AG04450 (cell line): ENCODE measurements around the gene PET100. TPM values are rescaled to one million over a fixed set of nuclear protein-coding genes. Genes with fewer than 3 reads are reported as not detected.

Experiments
- CTCF ChIA-PET: fragments of 300-600, 350-600 bp; formaldehyde crosslinking; extraction: SDS; loops from one replicate; lab custom pipeline; 2022; ENCODE audit warnings: antibody characterized with exemption, inconsistent platforms; lab: Charles Lee
- POLR2A ChIA-PET: fragments of 350-600 bp; formaldehyde crosslinking; extraction: SDS; loops from one replicate; lab custom pipeline; 2021; ENCODE audit warnings: antibody characterized with exemption, inconsistent platforms; lab: Yijun Ruan, JAX
- DNase-seq: peaks from one replicate; pipeline ENCODE4 v3.0.0-alpha.2; 2011; ENCODE audit warnings: low read depth, low spot score
- H3K27ac ChIP-seq: one replicate; pipeline ENCODE4 v1.5.1; 2012; ENCODE audit warnings: low read depth, low read length, control low read depth
- H3K27me3 ChIP-seq: one replicate; pipeline ENCODE4 v1.6.0; 2012; ENCODE audit warnings: low read length; ENCODE audit not compliant: control insufficient read depth, insufficient read depth
- H3K4me3 ChIP-seq: 2 replicates; pipeline ENCODE4 v1.5.1; 2011; ENCODE audit warnings: mild to moderate bottlenecking, low read depth, low read length, control low read depth
- H3K9me3 ChIP-seq: 2 replicates; pipeline ENCODE4 v1.5.1; 2012; ENCODE audit warnings: low read length; ENCODE audit not compliant: control insufficient read depth, insufficient read depth
- CTCF ChIP-seq: IDR thresholded peaks from 2 replicates; pipeline ENCODE4 v1.5.1; 2011; ENCODE audit warnings: low read depth, low read length, control low read depth, inconsistent platforms
- polyA plus RNA-seq: library from polyadenylated mRNA; depleted of rRNA; stranded (reverse); fragments of >200 nt; gene quantifications from 2 replicates; pipeline ENCODE4 v1.2.3, GENCODE V29; 2011

The PET100 gene
- polyA plus RNA-seq, 1 experiment: 46.7 TPM

GRCh38 chr19:7663706-7664105 lies 34.1 kb downstream of the PET100 start:
- POLR2A ChIA-PET: interaction anchor here (0.6 to 1.2 kb wide), 2 partner anchors 34 to 532 kb away, joined by 3 read pairs; partner anchors contain the start of gene PET100
- no peak overlapping the region for H3K4me3 ChIP-seq
- H3K27ac ChIP-seq: no peak overlapping the region
- CTCF ChIA-PET: interaction anchor here (2.5 to 2.7 kb wide), 2 partner anchors 12 to 17 kb away, joined by 7 to 13 read pairs; partner anchors contain the start of gene TRAPPC5
- peaks cover 8% of the 10 kb centered on the region for H3K27me3 ChIP-seq
- no peaks in the 10 kb centered on the region for H3K9me3 ChIP-seq
- TF ChIP-seq CTCF: no peak
- no peak for DNase-seq

GRCh38 chr19:7665076-7665475 lies 35.5 kb downstream of the PET100 start:
- ChIA-PET POLR2A (no interaction called here), CTCF (interaction anchor here (0.8 to 2.7 kb wide), 4 partner anchors 13 to 135 kb away, joined by 3 to 13 read pairs (median 8); partner anchors contain the start of gene TRAPPC5)
- no peak for TF ChIP-seq CTCF
- Histone ChIP-seq H3K27me3 (peaks cover 9% of the 10 kb centered on the region), H3K9me3 (no peaks in the 10 kb centered on the region), H3K4me3 (no peak overlapping the region), H3K27ac (no peak overlapping the region)
- DNase-seq: peak; percentile 46

- H3K27ac ChIP-seq: no peak within 1 kb of the TSS
- H3K9me3 ChIP-seq: peaks cover under 1% of the 10 kb centered on the region; the same call in 1 of the 2 replicates
- no peak within 1 kb of the TSS for H3K4me3 ChIP-seq
- DNase-seq: no peak
- ChIA-PET POLR2A (no interaction called here), CTCF (interaction anchor here (0.9 kb wide), 1 partner anchor 12 kb away, joined by 4 read pairs; the partner anchor contains the start of gene TRAPPC5)
- peaks cover 18% of the 10 kb centered on the region for H3K27me3 ChIP-seq
- TF ChIP-seq CTCF: no peak
These were observed 39.2 kb downstream of the PET100 start, which contains the start of gene RETN for GRCh38 chr19:7668842-7669241. RETN (plus strand) TSS chr19:7669049; CDS start chr19:7669327, 278 bp downstream.

- CTCF ChIA-PET: no interaction called here
- no peak for TF ChIP-seq CTCF
- POLR2A ChIA-PET: no interaction called here
- peaks cover 6% of the 10 kb centered on the region for H3K9me3 ChIP-seq
- no peak overlapping the region for H3K4me3 ChIP-seq
- H3K27ac ChIP-seq: no peak overlapping the region
- no peak for DNase-seq
- peaks cover 18% of the 10 kb centered on the region for H3K27me3 ChIP-seq
These were observed 40.0 kb downstream of the PET100 start for GRCh38 chr19:7669641-7670040.

- CTCF ChIA-PET: interaction anchor here (2.9 kb wide), 1 partner anchor 10 kb away, joined by 15 read pairs; the partner anchor contains the start of gene TRAPPC5
- TF ChIP-seq CTCF: no peak
- POLR2A ChIA-PET: no interaction called here
- no peak for DNase-seq
- Histone ChIP-seq H3K27me3 (peaks cover 18% of the 10 kb centered on the region), H3K27ac (no peak overlapping the region), H3K4me3 (no peak overlapping the region), H3K9me3 (peaks cover 6% of the 10 kb centered on the region)
These were observed 40.7 kb downstream of the PET100 start for GRCh38 chr19:7670150-7670783.
